ENCODE data around the gene ZC3H4. TPM values are rescaled to one million over a fixed set of nuclear protein-coding genes. Genes with fewer than 3 reads are reported as not detected.
A peak's percentile ranks its signal among the peaks of the same experiment; 100 is the strongest.

The ZC3H4 gene
- total and polyA plus RNA-seq, 9 of the 15 experiments (the other 6 are each of a cell fraction or from before 2014, with no cell fraction given), result 2.2 to 75.6 (median 18.3) TPM

GRCh38 chr19:47089767-47090350 lies 23.7 kb downstream of the ZC3H4 start:
- Histone ChIP-seq H3K9ac (ENCODE audit: insufficient read depth in 1 of 2, low read depth in 2 of 2, low read length in 2 of 2) (no peak overlapping the region), H2AFZ (ENCODE audit: low read depth, low read length) (no peak overlapping the region), H3K27ac (ENCODE audit: extremely low read depth, low read depth, low read length) (no peak overlapping the region), H3K9me3 (replicated peaks; ENCODE audit: control insufficient read depth, insufficient read depth, low read depth, low read length) (no peaks in the 10 kb centered on the region), H3K4me2 (ENCODE audit: insufficient read depth, low read length) (no peak overlapping the region), H3K36me3 (ENCODE audit: control insufficient read depth, insufficient read depth, low read length) (peaks cover 90% of the 10 kb centered on the region; the same call in 2 of the 3 replicates), H3K9me1 (ENCODE audit: control insufficient read depth, insufficient read depth, low read length) (no peaks in the 10 kb centered on the region), H3K79me2 (ENCODE audit: control insufficient read depth, insufficient read depth, low read length) (peaks cover 11% of the 10 kb centered on the region; the same call in 2 of the 3 replicates), H4K20me1 (replicated peaks; ENCODE audit: control insufficient read depth, insufficient read depth, low read length) (no peaks in the 10 kb centered on the region), H3K27me3 (ENCODE audit: control insufficient read depth in 2 of 2, insufficient read depth in 2 of 2, low read length in 2 of 2) (no peaks in the 10 kb centered on the region), H3K4me1 (replicated peaks in 1 of 2; ENCODE audit: control insufficient read depth in 2 of 2, insufficient read depth in 2 of 2, low read length in 2 of 2) (peaks cover 0 to 1% of the 10 kb centered on the region in 2 experiments; a peak in 2 of 5 replicates), H3K4me3 (no peak overlapping the region)
- FAIRE-seq (no peak), ATAC-seq (no peak), DNase-seq (ENCODE audit: extremely low read depth in 1 of 4, low spot score in 3 of 4) (no peak)
- in situ Hi-C loops (cut with MboI), result no loop called here
- intact Hi-C loops (cut with micrococcal nuclease), result no loop called here
- BruUV-seq (replicated peaks), result no TSS peak
- TF ChIP-seq TFAP4 (CRISPR knock-in tag; IDR thresholded peaks at IDR 0.05; ENCODE audit: borderline replicate concordance) (0 out of 2 replicates have a peak, but pooled peaks have one; percentile 19), ILK (tag; IDR thresholded peaks at IDR 0.05; ENCODE audit: borderline replicate concordance, low read depth) (no peak)
- 97% methylated on average over 18 of the region's 21 CpGs for WGBS (ENCODE audit: insufficient coverage, low coverage, missing lambda C conversion rate)
- ChIA-PET POLR2A (interaction anchor here (0.6 kb wide), 2 partner anchors 20 to 23 kb away, joined by 3 to 4 read pairs; partner anchors contain the start of gene ZC3H4), CTCF (ENCODE audit: low intra/inter-chr PET ratio) (no interaction called here)

GRCh38 chr19:47086280-47086679 lies 27.3 kb downstream of the ZC3H4 start:
- Histone ChIP-seq H3K79me2 (ENCODE audit: control insufficient read depth, insufficient read depth, low read length) (no peaks in the 10 kb centered on the region), H3K4me1 (replicated peaks in 1 of 2; ENCODE audit: control insufficient read depth in 2 of 2, insufficient read depth in 2 of 2, low read length in 2 of 2) (no peaks in the 10 kb centered on the region), H3K4me2 (ENCODE audit: insufficient read depth, low read length) (no peak overlapping the region), H2AFZ (ENCODE audit: low read depth, low read length) (no peak overlapping the region), H4K20me1 (replicated peaks; ENCODE audit: control insufficient read depth, insufficient read depth, low read length) (no peaks in the 10 kb centered on the region), H3K9ac (ENCODE audit: insufficient read depth in 1 of 2, low read depth in 2 of 2, low read length in 2 of 2) (no peak overlapping the region), H3K27ac (ENCODE audit: extremely low read depth, low read depth, low read length) (no peak overlapping the region), H3K4me3 (no peak overlapping the region), H3K36me3 (ENCODE audit: control insufficient read depth, insufficient read depth, low read length) (peaks cover 95% of the 10 kb centered on the region; the same call in 2 of the 3 replicates), H3K9me1 (ENCODE audit: control insufficient read depth, insufficient read depth, low read length) (no peaks in the 10 kb centered on the region), H3K9me3 (replicated peaks; ENCODE audit: control insufficient read depth, insufficient read depth, low read depth, low read length) (no peaks in the 10 kb centered on the region), H3K27me3 (ENCODE audit: control insufficient read depth in 2 of 2, insufficient read depth in 2 of 2, low read length in 2 of 2) (no peaks in the 10 kb centered on the region)
- intact Hi-C loops (cut with micrococcal nuclease), result no loop called here
- ChIA-PET CTCF (ENCODE audit: low intra/inter-chr PET ratio) (no interaction called here), POLR2A (no interaction called here)
- no TSS peak for BruUV-seq (replicated peaks)
- ATAC-seq, result no peak
- in situ Hi-C loops (cut with MboI), result no loop called here
- no peak for DNase-seq (ENCODE audit: extremely low read depth in 1 of 4, low spot score in 3 of 4)
- 99% methylated on average over 15 of the region's 17 CpGs for WGBS (ENCODE audit: insufficient coverage, low coverage, missing lambda C conversion rate)
- no peak for FAIRE-seq
- TF ChIP-seq ZKSCAN1 (IDR thresholded peaks at IDR 0.05; ENCODE audit: low read depth, low read length) (no peak), TCF7L2 (IDR thresholded peaks at IDR 0.05; ENCODE audit: low read depth, low read length) (no peak), ZFP36 (IDR thresholded peaks at IDR 0.05; ENCODE audit: low read depth, low read length, partially characterized antibody) (peak; percentile 67), MTA1 (IDR thresholded peaks at IDR 0.05; ENCODE audit: borderline replicate concordance) (no peak), SMAD1 (IDR thresholded peaks at IDR 0.05; ENCODE audit: low read depth, low read length, partially characterized antibody) (no peak), ELF4 (CRISPR knock-in tag; IDR thresholded peaks at IDR 0.05) (no peak), POLR2G (IDR thresholded peaks at IDR 0.05; ENCODE audit: low read depth, low read length) (0 out of 2 replicates have a peak, but pooled peaks have one; percentile 26), ZNF444 (CRISPR knock-in tag; IDR thresholded peaks at IDR 0.05) (no peak), ZFX (CRISPR knock-in tag; IDR thresholded peaks at IDR 0.05) (no peak)
- TF ChIP-seq, protein P1, sequence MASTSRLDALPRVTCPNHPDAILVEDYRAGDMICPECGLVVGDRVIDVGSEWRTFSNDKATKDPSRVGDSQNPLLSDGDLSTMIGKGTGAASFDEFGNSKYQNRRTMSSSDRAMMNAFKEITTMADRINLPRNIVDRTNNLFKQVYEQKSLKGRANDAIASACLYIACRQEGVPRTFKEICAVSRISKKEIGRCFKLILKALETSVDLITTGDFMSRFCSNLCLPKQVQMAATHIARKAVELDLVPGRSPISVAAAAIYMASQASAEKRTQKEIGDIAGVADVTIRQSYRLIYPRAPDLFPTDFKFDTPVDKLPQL (IDR thresholded peaks at IDR 0.05; ENCODE audit: extremely low read depth, insufficient read length), result no peak
- TF ChIP-seq, protein P2, sequence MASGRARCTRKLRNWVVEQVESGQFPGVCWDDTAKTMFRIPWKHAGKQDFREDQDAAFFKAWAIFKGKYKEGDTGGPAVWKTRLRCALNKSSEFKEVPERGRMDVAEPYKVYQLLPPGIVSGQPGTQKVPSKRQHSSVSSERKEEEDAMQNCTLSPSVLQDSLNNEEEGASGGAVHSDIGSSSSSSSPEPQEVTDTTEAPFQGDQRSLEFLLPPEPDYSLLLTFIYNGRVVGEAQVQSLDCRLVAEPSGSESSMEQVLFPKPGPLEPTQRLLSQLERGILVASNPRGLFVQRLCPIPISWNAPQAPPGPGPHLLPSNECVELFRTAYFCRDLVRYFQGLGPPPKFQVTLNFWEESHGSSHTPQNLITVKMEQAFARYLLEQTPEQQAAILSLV (tag; IDR thresholded peaks at IDR 0.05), result no peak
